Right lobe of liver (tissue), 6 donors: Measurements from ENCODE around the gene MISP. TPM values are rescaled to one million over a fixed set of nuclear protein-coding genes. Genes with fewer than 3 reads are reported as not detected.
"Not testable (repeated sequence)": the region's sequence is repeated elsewhere in the genome, so short reads cannot be mapped to it uniquely, and the experiment has no call there.

Experiments used
- ATAC-seq, 4 donors: fragments of 200-7000 bp; cut with Tn5 transposase; one replicate each; pipeline ENCODE4 v1.9.1; 2020; ENCODE audit warnings: mild to moderate bottlenecking in 4 of 4, moderate library complexity in 4 of 4
- DNase-seq, 3 donors: peaks; one replicate each; pipeline ENCODE4 v3.0.0-alpha.2; 2020
- H3K27ac ChIP-seq, 3 donors: fragments of 200-600 bp; one replicate each; pipeline ENCODE4 v1.8.0; 2022
- H3K27me3 ChIP-seq, 2 donors: fragments of 200-600 bp; one replicate each; pipeline ENCODE4 v1.8.0; 2022
- H3K36me3 ChIP-seq, 4 donors: fragments of 200-600 bp; sonication (generic) in 1 of 4; one replicate each; pipeline versions ENCODE4 v1.5.1 to v1.8.0; 2017 to 2022; ENCODE audit warnings: control low read depth in 1 of 4
- H3K4me1 ChIP-seq, 4 donors: fragments of 200-600 bp; sonication (generic) in 1 of 4; one replicate each; pipeline versions ENCODE4 v1.5.1 to v1.8.0; 2017 to 2022; ENCODE audit warnings: control low read depth in 1 of 4
- H3K4me3 ChIP-seq, 3 donors: fragments of 200-600 bp; one replicate each; pipeline ENCODE4 v1.8.0; 2022
- H3K9me3 ChIP-seq, 4 donors: fragments of 200-600 bp; sonication (generic) in 1 of 4; one replicate each; pipeline versions ENCODE4 v1.5.1 to v1.8.0; 2017 to 2022; ENCODE audit warnings: control low read depth in 1 of 4
- CTCF ChIP-seq, 4 donors: fragments of 200-600 bp in 3 of 4; fragments of 450-650 bp in 1 of 4; IDR thresholded peaks; one replicate each; pipeline versions ENCODE4 v1.5.1 to v1.8.0; 2016 to 2022; ENCODE audit warnings: antibody characterized with exemption in 4 of 4, mild to moderate bottlenecking in 2 of 4
- POLR2A ChIP-seq: fragments of 450-650 bp; IDR thresholded peaks from one replicate; pipeline ENCODE4 v1.6.1; 2017; ENCODE audit warnings: antibody characterized with exemption, mild to moderate bottlenecking
- WGBS: methylation state at CpG from one replicate; pipeline ENCODE4 v1.1.6; 2018; ENCODE audit warnings: low coverage, low lambda C conversion rate; ENCODE audit not compliant: insufficient coverage; ENCODE audit errors: missing lambda C conversion rate; 5-methylcytosine and 5-hydroxymethylcytosine counted together
- intact Hi-C, 2 donors: fragments of 100-400 bp; cut with DNase I; formaldehyde crosslinking; loops; one replicate each; pipeline versions ENCODE4 v1.11.2 to v1.14.1; 2022
- total RNA-seq, 6 experiments: library from RNA; depleted of rRNA in 2 of 6; stranded (reverse); fragments of >200 nt in 2 of 6; fragmentation: NEBNext Ultra II Directional in 3 of 6; extraction: Animal tissue kit (Norgen Biotek cat#: 25700) in 3 of 6; gene quantifications; one replicate each; pipeline versions ENCODE4 v1.1.0 to v1.2.4, GENCODE V29; 2016 to 2023
- donor health status: DM: no; HTN: yes; CAD: no.
- donor health status: DM: no; HTN: no; CAD: no.
- donor health status: DM: no; HTN: no; CAD: no.
- donor health status: DM: no; HTN: yes; CAD: no.
- donor health status: DM: no; HTN: yes; CAD: no.

Gene MISP
- total RNA-seq, 6 experiments from 2014 or later: 0.09 TPM; not detected in 5

GRCh38 chr19:738509-739128 lies 12.3 kb upstream of the MISP start:
- no peak for DNase-seq
- Histone ChIP-seq H3K27me3 (no peaks in the 10 kb centered on the region), H3K9me3 (no peaks in the 10 kb centered on the region), H3K4me3 (no peak overlapping the region), H3K4me1 (peaks cover 0 to 4% (median 0%) of the 10 kb centered on the region in 4 donors), H3K27ac (no peak overlapping the region), H3K36me3 (no peaks in the 10 kb centered on the region)
- intact Hi-C loops: loop anchor here in 1 of 2 donors (10.0 kb wide), 1 partner anchor 144 kb away; no protein-coding TSS in a partner anchor
- TF ChIP-seq POLR2A (no peak), CTCF (IDR thresholded peaks at IDR 0.05) (no peak)
- ATAC-seq: peak; percentile 7 to 49 (median 14)
- WGBS: 31% methylated on average over 2 of the region's 23 CpGs

- intact Hi-C loops: loop anchor here in 1 of 2 donors (10.0 kb wide), 1 partner anchor 145 kb away; no protein-coding TSS in a partner anchor
- TF ChIP-seq CTCF (IDR thresholded peaks at IDR 0.05) (no peak), POLR2A (no peak)
- no peaks in the 10 kb centered on the region for H3K36me3 ChIP-seq
- peaks cover 0 to 4% (median 0%) of the 10 kb centered on the region in 4 donors for H3K4me1 ChIP-seq
- ATAC-seq (peak; percentile 11 to 51 (median 41)), DNase-seq (peak in 1 of 3 donors; percentile 49)
- 39% methylated on average over 6 of the region's 36 CpGs for WGBS
- H3K27ac ChIP-seq: no peak overlapping the region
- no peaks in the 10 kb centered on the region for H3K9me3 ChIP-seq
- no peak overlapping the region for H3K4me3 ChIP-seq
- H3K27me3 ChIP-seq: no peaks in the 10 kb centered on the region
Observed at GRCh38 chr19:739998-740715, 10.8 kb upstream of the MISP start.

GRCh38 chr19:740816-741505 lies 10.0 kb upstream of the MISP start:
- H3K27me3 ChIP-seq, DNase-seq, intact Hi-C loops, H3K36me3 ChIP-seq, H3K4me3 ChIP-seq, H3K27ac ChIP-seq, H3K4me1 ChIP-seq, ATAC-seq, H3K9me3 ChIP-seq: not testable (repeated sequence)
- 74% methylated on average over 9 of the region's 16 CpGs for WGBS

- no peaks in the 10 kb centered on the region for H3K36me3 ChIP-seq
- intact Hi-C loops: no loop called here
- peaks cover 0 to 4% (median 0%) of the 10 kb centered on the region in 4 donors for H3K4me1 ChIP-seq
- H3K27ac ChIP-seq: no peak overlapping the region
- peak in 1 of 3 donors; percentile 43 for DNase-seq
- H3K4me3 ChIP-seq: no peak overlapping the region
- 96% methylated on average over 8 of the region's 19 CpGs for WGBS
- no peaks in the 10 kb centered on the region for H3K27me3 ChIP-seq
- no peak for ATAC-seq
- no peak for TF ChIP-seq POLR2A
- TF ChIP-seq CTCF (IDR thresholded peaks at IDR 0.05): peak in 1 of 4 donors; percentile 12
- no peaks in the 10 kb centered on the region for H3K9me3 ChIP-seq
Observed at GRCh38 chr19:741506-742131, 9.3 kb upstream of the MISP start.
